HG02943 (cell line): ENCODE results near the gene PUSL1.

Experiments used
- ATAC-seq: cut with Tn5 transposase; IDR thresholded peaks from one replicate; pipeline ENCODE4 v1.9.1; 2021; ENCODE audit warnings: mild to moderate bottlenecking, low read depth, moderate library complexity; ENCODE audit not compliant: unreplicated experiment

The PUSL1 gene

DNA sequence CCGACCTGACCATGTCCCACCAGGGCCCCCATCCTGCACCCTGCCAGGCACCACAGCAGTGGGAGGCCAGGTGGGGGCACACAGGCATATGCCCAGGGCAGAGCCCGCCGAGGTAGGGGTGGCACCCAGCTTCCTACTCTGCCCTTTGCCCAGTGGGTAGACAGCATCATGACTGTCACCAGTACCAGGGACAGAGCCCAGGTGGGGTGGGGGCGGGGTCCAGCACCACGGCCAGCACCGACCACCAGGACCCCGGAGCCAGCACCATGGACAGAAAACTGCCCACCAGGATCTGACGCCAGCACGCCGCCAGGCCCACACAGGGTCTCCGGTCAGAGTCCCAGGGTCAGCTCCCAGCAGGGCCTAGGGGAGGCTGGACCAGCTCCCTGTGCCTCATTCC is 26.4 kb downstream of the PUSL1 start:
- no peak for ATAC-seq

GRCh38 chr1:1335283-1335682 is 26.9 kb downstream of the PUSL1 start:
- no peak for ATAC-seq

DNA sequence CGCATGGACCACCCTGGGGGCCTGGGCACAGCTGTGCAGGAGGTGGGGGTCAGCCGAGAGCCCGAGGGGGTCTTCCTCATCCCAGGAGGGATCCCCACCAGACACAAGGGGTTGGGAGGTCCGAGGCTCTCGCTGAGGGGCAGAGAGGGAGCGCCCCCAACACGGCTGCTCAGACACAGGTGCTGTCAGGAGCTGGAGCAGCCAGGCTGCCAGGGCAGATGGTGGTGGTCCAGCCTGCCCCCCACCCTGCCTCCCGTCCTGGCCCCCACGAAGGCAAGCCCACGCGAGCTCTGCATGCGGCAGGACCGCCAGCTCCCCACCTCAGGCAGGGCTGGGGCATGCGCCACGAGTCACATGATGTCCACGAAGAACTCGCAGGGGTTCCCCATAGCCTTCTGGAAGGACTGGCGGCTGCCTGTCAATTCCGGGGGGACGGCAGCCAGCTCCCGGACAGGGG is 27.4 kb downstream of the PUSL1 start:
- no peak for ATAC-seq

DNA sequence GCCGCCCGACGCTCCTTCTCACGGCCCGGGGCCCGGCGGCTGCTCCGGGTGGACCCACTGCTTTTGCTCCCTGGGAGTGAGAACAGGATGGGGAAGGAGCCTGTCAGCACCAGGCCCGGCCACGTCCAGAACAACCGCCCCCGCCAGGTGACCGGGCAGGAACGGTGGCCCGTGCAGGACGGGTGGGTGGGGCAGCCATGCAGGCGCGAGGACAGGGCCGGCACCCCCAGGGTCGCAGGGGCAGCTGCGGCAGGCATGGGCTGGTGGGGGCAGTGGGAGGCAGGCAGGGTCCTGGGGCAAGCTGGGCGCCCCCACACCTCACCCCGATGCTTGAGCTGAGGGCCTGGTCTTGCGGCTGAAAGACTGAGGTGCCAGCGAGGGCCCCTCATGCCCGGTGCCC is 28.0 kb downstream of the PUSL1 start:
- no peak for ATAC-seq

DNA sequence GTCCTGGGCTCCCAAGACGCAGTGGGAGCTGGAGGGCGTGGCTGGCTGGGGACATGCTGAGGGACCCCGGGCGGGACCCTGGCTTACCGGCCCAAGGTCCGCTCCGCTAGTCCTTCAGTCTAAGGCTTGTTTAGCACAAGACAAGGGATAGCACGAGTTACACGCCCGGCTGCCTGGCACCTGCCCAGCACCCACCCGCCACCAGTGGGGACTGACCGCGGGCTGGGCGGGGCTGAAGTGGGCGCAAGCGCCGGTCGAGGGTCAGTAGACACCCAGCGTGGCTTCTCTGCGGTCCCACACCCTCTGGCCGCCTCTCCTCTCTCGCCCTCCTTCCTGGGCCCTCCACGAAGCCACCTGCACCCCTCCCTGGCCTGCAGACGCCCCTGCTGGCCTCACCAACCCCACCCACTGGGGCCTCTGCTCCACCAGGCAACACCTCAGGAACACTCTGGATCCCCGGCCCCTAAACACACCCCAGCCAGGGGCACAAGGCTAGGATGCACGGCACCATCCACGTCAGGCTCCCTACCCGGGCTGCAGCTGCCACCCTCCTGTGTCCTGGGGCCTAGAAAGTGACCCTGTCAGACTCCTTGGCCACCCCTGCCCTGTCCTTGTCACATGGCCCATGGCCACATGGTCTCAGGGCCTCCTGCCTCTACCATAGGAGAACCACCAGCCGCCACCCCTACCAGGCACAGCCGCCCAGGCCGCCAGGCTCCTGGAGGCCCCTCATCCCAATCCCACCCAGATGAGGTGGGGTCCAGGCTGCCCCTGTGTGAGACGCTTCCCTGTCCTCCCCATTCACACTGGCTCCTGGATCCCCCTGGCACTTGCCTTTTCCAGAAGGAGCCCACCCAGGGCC is 28.8 kb downstream of the PUSL1 start:
- ATAC-seq, result no peak

DNA sequence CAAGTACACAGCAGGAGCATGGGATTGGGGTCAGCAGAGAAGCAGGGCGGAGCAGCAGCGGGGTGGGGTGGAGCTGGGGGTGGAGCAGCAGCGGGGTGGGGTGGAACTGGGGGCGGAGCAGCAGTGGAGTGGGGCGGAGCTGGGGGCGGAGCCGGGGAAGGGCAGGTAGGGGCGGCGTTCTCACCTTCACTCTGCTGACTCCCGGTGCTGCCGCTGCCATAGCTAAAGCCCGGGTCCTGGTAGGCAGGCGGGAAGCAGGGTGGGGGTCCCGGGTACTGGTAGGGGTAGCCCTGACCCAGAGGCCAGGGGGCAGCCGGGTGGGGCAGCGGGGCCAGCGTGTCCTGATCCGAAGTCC is 29.4 kb downstream of the PUSL1 start:
- no peak for ATAC-seq

DNA sequence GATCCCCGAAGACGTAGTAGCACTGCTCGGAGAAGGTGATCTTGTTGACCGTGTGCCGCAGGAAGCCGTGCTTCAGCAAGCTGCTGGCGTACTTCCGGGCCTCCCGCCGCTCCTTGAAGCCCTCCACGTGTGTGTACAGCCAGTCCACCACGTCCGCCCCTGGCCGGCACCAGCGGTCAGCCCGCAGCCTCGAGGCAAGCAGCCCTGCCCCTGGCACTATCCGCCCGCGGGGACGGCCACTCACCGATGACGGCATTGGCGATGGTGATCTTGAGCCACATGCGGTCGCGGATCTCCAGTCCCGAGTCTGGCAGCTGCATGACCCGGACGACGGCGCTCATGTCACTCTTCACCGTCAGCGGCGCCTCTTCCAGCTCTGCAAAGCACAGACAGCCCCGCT is 29.9 kb downstream of the PUSL1 start:
- no peak for ATAC-seq

- no peak for ATAC-seq
Measured at GRCh38 chr1:1340185-1340584, 31.8 kb downstream of the PUSL1 start.

DNA sequence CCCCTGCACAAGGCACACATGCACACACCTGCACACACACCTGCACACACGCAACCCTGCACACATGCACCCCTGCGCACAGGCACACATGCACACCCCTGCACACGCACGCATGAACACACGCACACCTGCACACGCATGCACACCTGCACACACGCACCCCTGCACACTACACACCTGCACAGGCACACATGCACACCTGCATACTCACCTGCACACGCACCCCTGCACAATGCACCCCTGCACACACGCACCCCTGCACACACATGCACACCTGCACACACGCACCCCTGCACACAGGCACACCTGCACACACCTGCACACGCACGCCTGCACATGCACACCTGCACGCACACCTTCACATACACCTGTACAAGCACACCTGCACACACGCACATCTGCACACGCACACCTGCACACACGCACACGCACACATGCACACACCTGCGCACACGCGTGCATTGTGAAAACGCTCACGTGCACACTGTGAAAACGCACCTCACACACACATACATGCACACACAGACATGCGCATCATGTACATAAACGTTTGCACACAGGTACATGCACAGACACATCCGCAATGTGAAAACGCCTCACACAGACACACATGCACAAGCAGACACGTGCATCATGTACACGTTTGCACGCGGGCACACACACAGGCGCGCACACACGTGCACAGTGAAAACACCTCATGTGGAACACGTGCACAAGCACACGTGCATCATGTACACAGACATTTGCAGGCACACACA is 32.6 kb downstream of the PUSL1 start:
- ATAC-seq, result no peak

GRCh38 chr1:1341549-1342021 is 33.2 kb downstream of the PUSL1 start:
- no peak for ATAC-seq

GRCh38 chr1:1342061-1342562 is 33.7 kb downstream of the PUSL1 start:
- no peak for ATAC-seq

GRCh38 chr1:1342584-1343115 is 34.3 kb downstream of the PUSL1 start:
- no peak for ATAC-seq

DNA sequence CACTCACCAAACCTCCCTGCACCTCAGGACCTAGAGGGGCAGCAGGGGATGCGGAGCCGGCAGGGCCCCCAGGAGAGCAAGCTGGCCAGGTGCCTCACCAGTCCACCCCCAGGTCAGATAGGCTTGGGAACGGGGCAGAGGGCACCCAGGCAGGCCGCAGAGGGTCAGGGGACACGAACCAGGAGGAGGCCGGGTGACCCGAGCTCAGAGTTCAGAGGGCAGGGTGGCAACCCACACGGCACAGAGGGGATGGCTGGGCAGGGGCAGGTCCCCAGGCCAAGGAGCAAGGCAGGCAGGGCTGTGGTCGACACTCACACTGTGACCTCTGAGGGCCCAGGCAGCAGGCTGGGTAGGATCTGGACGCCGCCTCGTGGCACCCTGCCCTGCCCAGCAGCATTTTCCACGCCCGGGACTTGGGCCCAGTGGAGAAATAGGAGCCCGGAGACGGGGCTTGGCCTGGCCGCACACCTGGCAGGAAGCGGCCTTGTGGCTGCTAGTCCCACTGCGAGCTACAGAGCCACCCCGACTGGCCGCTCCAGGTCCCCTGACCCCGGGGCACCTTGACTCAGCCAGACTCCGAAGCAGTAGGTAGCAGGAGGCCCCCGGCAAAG is 35.5 kb downstream of the PUSL1 start:
- ATAC-seq, result no peak

DNA sequence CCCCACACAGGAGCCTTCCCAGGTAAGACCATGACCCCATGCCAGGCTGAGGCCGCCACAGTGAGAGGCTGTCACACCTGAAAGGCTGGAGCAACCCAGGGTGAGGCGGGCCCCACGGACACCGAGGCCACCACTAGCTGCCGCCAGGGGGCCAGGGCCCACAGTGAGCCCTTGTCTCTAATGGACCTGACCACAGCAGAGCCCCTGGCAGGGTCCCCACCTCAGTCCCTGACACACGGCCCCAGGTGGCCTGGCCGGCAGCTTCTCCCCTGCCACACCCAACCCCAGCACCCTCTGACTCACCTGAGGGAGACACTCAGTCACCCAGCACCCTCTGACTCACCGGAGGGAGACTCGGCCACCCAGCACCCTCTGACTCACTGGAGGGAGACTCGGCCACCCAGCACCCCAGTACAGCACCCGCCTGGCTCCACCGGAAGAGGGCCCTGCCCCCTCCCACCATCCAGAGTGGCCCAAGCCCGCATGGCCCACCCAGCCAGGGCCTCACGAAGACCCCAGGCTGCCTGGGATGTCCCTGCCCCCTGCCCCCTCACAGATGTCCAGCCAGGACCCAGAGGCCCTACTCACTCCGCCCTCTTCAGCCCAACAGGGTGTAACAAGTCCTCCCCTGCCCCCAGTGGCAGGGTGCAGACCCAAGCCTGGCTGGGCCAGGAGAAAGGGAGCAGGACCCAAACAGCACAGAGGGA is 36.4 kb downstream of the PUSL1 start:
- ATAC-seq, result no peak

DNA sequence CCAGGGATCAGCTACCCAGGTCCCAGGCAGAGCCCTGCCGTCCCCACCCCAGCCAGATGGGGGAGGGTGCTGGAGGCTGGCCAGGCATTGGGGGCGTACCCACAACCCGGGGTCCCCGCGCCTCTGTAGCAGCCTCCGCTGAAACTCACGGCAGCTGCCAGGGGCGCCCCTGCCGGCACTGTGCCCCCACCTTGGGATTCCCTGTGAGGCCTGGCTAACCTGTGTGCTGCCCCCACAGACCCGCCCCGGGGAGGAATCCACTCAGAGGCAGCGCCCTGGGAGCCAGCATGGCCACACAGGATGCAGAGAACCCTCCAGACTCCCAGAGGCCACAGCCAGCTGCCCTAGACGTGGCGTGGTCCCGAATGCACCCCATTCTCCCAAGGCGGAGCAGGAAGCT is 37.0 kb downstream of the PUSL1 start:
- ATAC-seq, result no peak

GRCh38 chr1:1345860-1346500 is 37.6 kb downstream of the PUSL1 start:
- ATAC-seq, result no peak

DNA sequence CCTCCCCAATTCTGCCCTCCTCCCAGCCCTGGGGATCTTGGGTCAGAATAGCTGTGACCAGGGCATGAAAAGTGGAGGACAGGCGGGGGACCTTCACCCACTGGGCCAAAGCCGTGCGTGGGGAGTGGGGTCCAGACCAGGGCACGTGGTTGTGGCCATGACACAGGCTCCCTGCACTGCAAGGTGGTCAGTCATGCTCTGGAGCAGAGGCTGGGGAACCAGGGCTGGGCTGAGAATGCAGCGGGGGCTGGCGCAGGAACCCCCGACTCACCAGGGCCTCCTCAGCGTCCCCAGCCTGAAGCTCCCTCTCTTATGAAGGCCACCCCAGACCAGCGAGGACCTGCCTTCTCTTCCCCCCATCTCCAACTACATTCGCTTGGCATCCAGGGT is 38.1 kb downstream of the PUSL1 start:
- ATAC-seq, result no peak

DNA sequence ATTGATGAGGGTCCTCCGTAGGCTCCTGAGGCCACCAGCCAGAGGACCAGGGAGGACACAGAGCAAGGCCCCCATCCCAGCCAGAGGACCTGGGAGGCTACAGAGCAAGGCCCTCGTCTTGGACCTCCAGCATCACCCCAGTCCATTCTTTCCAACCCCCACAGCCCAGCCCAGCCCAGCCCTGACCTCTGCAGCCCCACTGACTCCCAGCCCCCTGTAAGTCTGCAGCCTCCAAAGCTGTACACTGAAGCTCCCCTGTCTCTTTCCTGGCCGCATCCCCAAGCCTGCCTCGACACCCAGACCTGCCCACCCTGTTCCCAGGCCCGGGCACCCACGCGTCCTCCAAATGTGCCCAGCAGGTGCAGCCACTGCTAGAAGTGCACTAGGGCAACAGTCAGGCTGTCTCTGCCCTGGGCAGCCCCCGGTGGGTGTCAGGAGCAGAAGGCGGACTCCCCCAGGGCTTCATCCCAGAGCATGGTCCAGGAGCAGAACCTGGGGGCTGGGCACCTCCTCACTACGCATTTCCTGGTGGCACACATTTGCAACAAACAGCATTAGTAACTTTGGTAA is 38.7 kb downstream of the PUSL1 start:
- no peak for ATAC-seq

DNA sequence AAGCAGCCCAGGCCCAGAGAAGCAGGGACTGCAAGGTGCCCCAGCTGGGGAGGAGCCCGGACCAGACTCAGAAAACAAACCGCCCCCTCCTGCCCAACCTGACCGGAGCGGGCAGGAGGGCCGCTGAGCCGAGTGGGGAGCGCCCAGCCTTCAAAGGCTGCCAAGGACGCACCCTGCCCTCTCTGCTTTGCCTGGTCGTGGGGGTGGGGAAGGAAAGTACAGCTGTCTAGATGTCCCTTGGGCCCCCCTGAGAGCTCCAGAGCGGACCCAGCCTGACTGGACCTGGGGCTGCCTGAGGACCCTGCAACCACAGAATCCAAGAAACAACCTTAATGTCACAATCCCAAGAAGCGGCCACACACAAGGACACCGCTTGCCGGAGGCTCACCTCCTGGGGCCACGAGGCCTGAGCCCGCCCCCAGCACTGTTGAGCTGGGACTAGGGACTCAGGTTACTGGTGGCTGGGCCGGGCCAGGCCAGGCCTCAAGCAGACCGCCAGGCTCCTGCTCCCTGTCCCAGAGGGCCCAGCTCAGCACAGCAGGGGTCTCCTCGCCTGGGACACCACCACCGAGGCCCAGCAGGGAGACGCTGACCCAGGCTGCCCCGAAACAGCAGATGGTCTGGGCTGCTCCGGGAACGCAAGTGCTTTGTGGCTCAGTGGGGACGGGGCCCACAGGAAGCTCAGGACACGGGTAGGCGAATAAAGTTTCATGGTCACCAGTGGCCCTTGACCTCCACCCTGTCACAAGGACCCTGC is 39.4 kb downstream of the PUSL1 start:
- ATAC-seq, result no peak
